WTC11 (cell line): ENCODE results near the gene DRAXIN. TPM values are rescaled to one million over a fixed set of nuclear protein-coding genes. Genes with fewer than 3 reads are reported as not detected.

Experiments used
- ATAC-seq: fragments of 200-7000 bp; cut with Tn5 transposase; 2 replicates; pipeline ENCODE4 v1.10.0; 2021; ENCODE audit warnings: mild to moderate bottlenecking, moderate library complexity
- CTCF ChIA-PET: fragments of 300-600 bp; sonication (Branson Sonifier 250); formaldehyde crosslinking; loops from one replicate; lab custom pipeline; 2021; ENCODE audit warnings: antibody characterized with exemption; lab: Charles Lee
- POLR2A ChIA-PET: fragments of 350-600 bp; sonication (Branson Sonifier 250); formaldehyde crosslinking; loops from one replicate; lab custom pipeline; 2021; ENCODE audit warnings: antibody characterized with exemption; lab: Charles Lee
- DNase-seq: peaks from one replicate; pipeline ENCODE4 v3.0.0; 2021; ENCODE audit warnings: low spot score
- H3K27ac Mint-ChIP-seq: 2 replicates; pipeline ENCODE4 v1.8.0; 2021; ENCODE audit warnings: mixed read lengths
- H3K27me3 Mint-ChIP-seq: 2 replicates; pipeline ENCODE4 v1.8.0; 2021; ENCODE audit warnings: low read depth, mild to moderate bottlenecking, moderate library complexity, mixed read lengths
- H3K36me3 Mint-ChIP-seq: 2 replicates; pipeline ENCODE4 v1.8.0; 2021; ENCODE audit warnings: mixed read lengths
- H3K4me1 Mint-ChIP-seq: 2 replicates; pipeline ENCODE4 v1.8.0; 2022; ENCODE audit warnings: mixed read lengths
- H3K4me3 Mint-ChIP-seq: 2 replicates; pipeline ENCODE4 v1.8.0; 2021; ENCODE audit warnings: mild to moderate bottlenecking, moderate library complexity, mixed read lengths
- H3K9me3 Mint-ChIP-seq: 2 replicates; pipeline ENCODE4 v1.8.0; 2021; ENCODE audit warnings: mixed read lengths
- CREM ChIP-seq: sonication (generic); formaldehyde crosslinking; IDR thresholded peaks from 2 replicates; pipeline ENCODE4 v1.8.1; 2022; ENCODE audit warnings: mild to moderate bottlenecking, missing genetic modification reagents, moderate library complexity
- ELF4 ChIP-seq: sonication (generic); formaldehyde crosslinking; IDR thresholded peaks from 2 replicates; pipeline ENCODE4 v1.8.1; 2022; ENCODE audit warnings: low read depth, mild to moderate bottlenecking, moderate library complexity, missing genetic modification reagents
- ESRRA ChIP-seq: sonication (generic); formaldehyde crosslinking; IDR thresholded peaks from 2 replicates; pipeline ENCODE4 v1.8.1; 2022; ENCODE audit warnings: mild to moderate bottlenecking, missing genetic modification reagents, borderline replicate concordance
- NR2C2 ChIP-seq: sonication (generic); formaldehyde crosslinking; IDR thresholded peaks from 2 replicates; pipeline ENCODE4 v1.8.0; 2022; ENCODE audit warnings: mild to moderate bottlenecking, missing genetic modification reagents
- SP1 ChIP-seq: sonication (generic); formaldehyde crosslinking; conservative IDR thresholded peaks from 2 replicates; pipeline ENCODE4 v1.8.1; 2022; ENCODE audit warnings: missing genetic modification reagents
- ZBTB21 ChIP-seq: sonication (generic); formaldehyde crosslinking; IDR thresholded peaks from 2 replicates; pipeline ENCODE4 v1.8.1; 2023; ENCODE audit warnings: mild to moderate bottlenecking, missing genetic modification reagents, borderline replicate concordance
- ZNF671 ChIP-seq: fragments of 250-450 bp; sonication (Bioruptor Pico); IDR thresholded peaks from 2 replicates; pipeline ENCODE4 v1.8.0; 2021; ENCODE audit warnings: mild to moderate bottlenecking
- total RNA-seq: library from RNA; stranded (reverse); gene quantifications from 3 replicates; pipeline ENCODE4 v1.2.3, GENCODE V29; 2021
- TF ChIP-seq, protein P1 (sequence below): sonication (generic); formaldehyde crosslinking; IDR thresholded peaks from 2 replicates; pipeline ENCODE4 v1.8.1; 2022; ENCODE audit warnings: missing genetic modification reagents, borderline replicate concordance
- TF ChIP-seq, protein P2 (sequence below): sonication (generic); formaldehyde crosslinking; IDR thresholded peaks from 2 replicates; pipeline ENCODE4 v1.8.1; 2023; ENCODE audit warnings: mild to moderate bottlenecking, moderate library complexity, missing genetic modification reagents
- TF ChIP-seq, protein P3 (sequence below): sonication (generic); formaldehyde crosslinking; IDR thresholded peaks from 2 replicates; pipeline ENCODE4 v1.8.1; 2022; ENCODE audit warnings: mild to moderate bottlenecking, moderate library complexity, missing genetic modification reagents

The DRAXIN gene
- total RNA-seq, 1 experiment from 2014 or later: 12.0 TPM

DNA sequence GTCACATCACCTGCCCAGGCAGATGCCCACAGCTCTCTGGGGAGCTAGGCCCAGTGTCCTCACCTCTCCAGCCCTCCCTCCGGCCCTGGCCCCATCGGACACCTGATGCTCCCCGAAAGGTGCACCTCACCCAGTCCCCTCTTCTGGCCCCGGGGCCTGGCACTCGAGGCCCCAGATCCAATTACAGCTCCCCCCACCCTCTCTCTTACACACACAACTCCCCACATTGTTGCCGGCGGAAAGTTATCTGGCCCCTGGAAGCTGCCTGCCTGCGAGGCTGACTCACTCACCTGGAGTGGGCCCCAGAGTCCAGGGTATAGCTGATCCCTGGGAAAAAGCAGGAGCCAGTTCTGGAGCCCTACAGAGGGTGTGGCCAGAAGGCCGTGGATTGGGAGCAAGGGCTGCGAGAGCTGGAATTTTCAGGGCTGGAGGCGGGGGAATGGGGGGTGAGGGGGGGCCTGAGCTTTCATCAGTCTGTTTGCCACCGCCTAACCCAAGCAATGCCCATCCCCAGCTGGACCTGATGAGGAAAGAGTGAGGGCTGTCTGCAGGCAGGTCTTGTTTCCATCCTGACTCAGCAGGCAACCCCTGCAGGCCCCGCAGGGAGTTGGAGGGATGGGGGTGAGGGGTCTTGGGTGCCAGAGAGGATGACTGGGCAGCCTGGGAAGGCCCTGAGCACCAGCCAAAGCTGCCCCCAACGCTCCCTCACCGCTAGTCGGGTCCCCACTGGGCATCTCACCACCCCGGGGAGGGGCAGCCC, 38.2 kb upstream of the DRAXIN start:
- Mint-ChIP-seq H3K27me3 (peaks cover 22% of the 10 kb centered on the region), H3K9me3 (no peaks in the 10 kb centered on the region), H3K4me3 (peak overlapping the region; percentile 68), H3K27ac (no peak overlapping the region), H3K36me3 (peaks cover 24% of the 10 kb centered on the region), H3K4me1 (peaks cover 38% of the 10 kb centered on the region)
- DNase-seq: peak; percentile 55
- CTCF ChIA-PET: interaction anchor here (0.5 to 4.2 kb wide), 23 partner anchors 9 to 411 kb away, joined by 3 to 41 read pairs (median 5); partner anchors contain the start of genes AGTRAP, DISP3 and FBXO6
- POLR2A ChIA-PET: interaction anchor here (0.6 to 2.3 kb wide), 4 partner anchors 11 to 1003 kb away, joined by 3 to 14 read pairs (median 3); partner anchors contain the start of gene FBXO6
- ATAC-seq: peak; percentile 3; the same call in 1 of the 2 replicates
- TF ChIP-seq ZBTB21 (CRISPR knock-in tag): no peak

DNA sequence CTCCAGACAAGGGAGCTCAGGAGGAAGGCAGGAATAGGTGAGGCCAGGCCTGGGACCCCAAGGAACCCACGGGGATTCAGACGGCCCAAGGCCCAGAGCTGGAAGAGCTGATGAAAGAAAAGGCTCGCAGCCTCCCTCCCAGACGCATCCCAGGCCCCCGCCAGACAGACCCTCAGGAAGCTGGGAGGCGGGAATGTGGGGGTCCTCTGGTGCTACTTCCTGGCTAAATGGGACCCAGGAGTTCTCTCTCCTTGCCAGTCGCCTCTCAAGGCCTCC, 37.7 kb upstream of the DRAXIN start:
- peaks cover 26% of the 10 kb centered on the region for H3K36me3 Mint-ChIP-seq
- TF ChIP-seq ELF4 (CRISPR knock-in tag): 0 out of 2 replicates have a peak, but pooled peaks have one; percentile 13
- no peak for TF ChIP-seq NR2C2 (CRISPR knock-in tag)
- DNase-seq: no peak
- peaks cover 33% of the 10 kb centered on the region for H3K4me1 Mint-ChIP-seq
- H3K9me3 Mint-ChIP-seq: no peaks in the 10 kb centered on the region
- ChIA-PET CTCF (interaction anchor here (0.7 to 4.2 kb wide), 20 partner anchors 9 to 412 kb away, joined by 3 to 41 read pairs (median 5); partner anchors contain the start of genes AGTRAP, DISP3 and FBXO6), POLR2A (interaction anchor here (1.2 to 2.3 kb wide), 2 partner anchors 10 to 28 kb away, joined by 3 to 14 read pairs; partner anchors contain the start of gene FBXO6)
- peaks cover 22% of the 10 kb centered on the region for H3K27me3 Mint-ChIP-seq
- H3K27ac Mint-ChIP-seq: no peak overlapping the region
- ATAC-seq: no peak
- H3K4me3 Mint-ChIP-seq: peak overlapping the region; percentile 68

DNA sequence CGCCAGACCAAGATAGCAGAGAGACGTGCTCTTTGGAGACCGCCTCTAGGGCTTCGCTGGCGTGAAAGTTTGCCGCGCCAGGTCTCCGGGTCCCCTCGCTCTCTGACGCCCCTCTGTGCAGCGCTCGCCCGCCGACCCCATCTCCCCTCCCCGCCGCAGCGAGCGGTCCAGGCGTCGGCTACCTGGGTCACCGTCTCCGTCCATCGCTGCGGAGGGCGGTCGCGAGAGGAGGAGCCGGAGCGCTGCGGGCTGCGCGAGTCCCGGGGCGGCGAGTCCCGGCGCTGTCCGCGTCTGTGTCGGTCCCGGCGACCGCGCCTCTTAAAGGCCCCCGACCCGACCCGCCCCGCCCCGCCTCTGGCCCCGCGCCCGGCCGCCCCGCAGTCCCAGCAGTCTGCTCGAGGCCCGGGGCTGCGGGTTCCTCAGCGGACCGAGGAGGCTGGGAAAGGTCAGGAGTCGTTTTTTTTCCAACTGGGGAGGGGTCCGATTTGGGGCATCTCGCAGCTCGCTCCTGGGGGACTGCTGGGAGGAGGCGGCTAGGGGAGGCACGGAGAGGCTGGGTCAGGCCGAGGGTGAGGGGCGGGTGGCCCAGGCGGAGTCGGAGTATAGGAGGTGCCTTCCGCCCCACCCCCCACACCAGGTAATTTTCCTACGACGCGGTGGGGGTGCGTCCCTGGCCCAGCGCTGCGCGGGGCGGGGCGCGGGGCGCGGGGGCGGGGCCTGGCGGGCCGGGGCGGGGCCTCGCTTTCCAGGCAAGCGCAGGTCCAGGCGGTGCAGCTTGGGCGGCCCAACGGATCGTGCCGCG, 37.2 kb upstream of the DRAXIN start, which contains the start of the genes FBXO2 and FBXO44:
TSS of gene FBXO2 (minus strand) at position 293 of the 802 bp plus-strand sequence. CDS start at position 204, 89 bp downstream.
TSS of gene FBXO44 (plus strand) at position 741 of the 802 bp plus-strand sequence. CDS start 959 bp downstream, outside the sequence.
- peak within 1 kb of the TSS; percentile 74 for H3K4me3 Mint-ChIP-seq

More for the DNA sequence above, 37.2 kb upstream of the DRAXIN start, which contains the start of the genes FBXO2 and FBXO44:
- no peak within 1 kb of the TSS for H3K27ac Mint-ChIP-seq
- ChIA-PET POLR2A (interaction anchor here (0.6 to 2.3 kb wide), 4 partner anchors 10 to 96 kb away, joined by 3 to 14 read pairs (median 3); partner anchors contain the start of genes AGTRAP and FBXO6), CTCF (interaction anchor here (0.6 to 4.2 kb wide), 19 partner anchors 10 to 713 kb away, joined by 3 to 41 read pairs (median 6); partner anchors contain the start of genes AGTRAP, DISP3 and FBXO6)
- peaks cover 33% of the 10 kb centered on the region for H3K4me1 Mint-ChIP-seq
- no peaks in the 10 kb centered on the region for H3K9me3 Mint-ChIP-seq
- peak; percentile 69 for ATAC-seq
- H3K27me3 Mint-ChIP-seq: peaks cover 22% of the 10 kb centered on the region
- peak; percentile 88 for DNase-seq
- peaks cover 29% of the 10 kb centered on the region for H3K36me3 Mint-ChIP-seq
- TF ChIP-seq SP1 (CRISPR knock-in tag) (peak; percentile 66), CREM (CRISPR knock-in tag) (0 out of 2 replicates have a peak, but pooled peaks have one; percentile 46), ELF4 (CRISPR knock-in tag) (0 out of 2 replicates have a peak, but pooled peaks have one; percentile 9), ZNF671 (CRISPR knock-in tag) (no peak), ESRRA (CRISPR knock-in tag) (peak; percentile 16; the same call in 1 of the 2 replicates)
- TF ChIP-seq, protein P1, sequence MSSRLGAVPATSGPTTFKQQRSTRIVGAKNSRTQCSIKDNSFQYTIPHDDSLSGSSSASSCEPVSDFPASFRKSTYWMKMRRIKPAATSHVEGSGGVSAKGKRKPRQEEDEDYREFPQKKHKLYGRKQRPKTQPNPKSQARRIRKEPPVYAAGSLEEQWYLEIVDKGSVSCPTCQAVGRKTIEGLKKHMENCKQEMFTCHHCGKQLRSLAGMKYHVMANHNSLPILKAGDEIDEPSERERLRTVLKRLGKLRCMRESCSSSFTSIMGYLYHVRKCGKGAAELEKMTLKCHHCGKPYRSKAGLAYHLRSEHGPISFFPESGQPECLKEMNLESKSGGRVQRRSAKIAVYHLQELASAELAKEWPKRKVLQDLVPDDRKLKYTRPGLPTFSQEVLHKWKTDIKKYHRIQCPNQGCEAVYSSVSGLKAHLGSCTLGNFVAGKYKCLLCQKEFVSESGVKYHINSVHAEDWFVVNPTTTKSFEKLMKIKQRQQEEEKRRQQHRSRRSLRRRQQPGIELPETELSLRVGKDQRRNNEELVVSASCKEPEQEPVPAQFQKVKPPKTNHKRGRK (CRISPR knock-in tag): no peak
- TF ChIP-seq, protein P2, sequence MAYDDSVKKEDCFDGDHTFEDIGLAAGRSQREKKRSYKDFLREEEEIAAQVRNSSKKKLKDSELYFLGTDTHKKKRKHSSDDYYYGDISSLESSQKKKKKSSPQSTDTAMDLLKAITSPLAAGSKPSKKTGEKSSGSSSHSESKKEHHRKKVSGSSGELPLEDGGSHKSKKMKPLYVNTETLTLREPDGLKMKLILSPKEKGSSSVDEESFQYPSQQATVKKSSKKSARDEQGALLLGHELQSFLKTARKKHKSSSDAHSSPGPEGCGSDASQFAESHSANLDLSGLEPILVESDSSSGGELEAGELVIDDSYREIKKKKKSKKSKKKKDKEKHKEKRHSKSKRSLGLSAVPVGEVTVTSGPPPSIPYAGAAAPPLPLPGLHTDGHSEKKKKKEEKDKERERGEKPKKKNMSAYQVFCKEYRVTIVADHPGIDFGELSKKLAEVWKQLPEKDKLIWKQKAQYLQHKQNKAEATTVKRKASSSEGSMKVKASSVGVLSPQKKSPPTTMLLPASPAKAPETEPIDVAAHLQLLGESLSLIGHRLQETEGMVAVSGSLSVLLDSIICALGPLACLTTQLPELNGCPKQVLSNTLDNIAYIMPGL (CRISPR knock-in tag): peak; percentile 75; the same call in 1 of the 2 replicates
- TF ChIP-seq, protein P3, sequence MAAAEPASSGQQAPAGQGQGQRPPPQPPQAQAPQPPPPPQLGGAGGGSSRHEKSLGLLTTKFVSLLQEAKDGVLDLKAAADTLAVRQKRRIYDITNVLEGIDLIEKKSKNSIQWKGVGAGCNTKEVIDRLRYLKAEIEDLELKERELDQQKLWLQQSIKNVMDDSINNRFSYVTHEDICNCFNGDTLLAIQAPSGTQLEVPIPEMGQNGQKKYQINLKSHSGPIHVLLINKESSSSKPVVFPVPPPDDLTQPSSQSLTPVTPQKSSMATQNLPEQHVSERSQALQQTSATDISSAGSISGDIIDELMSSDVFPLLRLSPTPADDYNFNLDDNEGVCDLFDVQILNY (CRISPR knock-in tag): no peak
